Stimulated activated CD8-positive, alpha-beta memory T cell treated with anti-CD3 and anti-CD28 coated beads, Interleukin-4, amount 100 ng/mL, for 48 hours (primary cell): ENCODE results near the gene HLCS.

Source experiments
- DNase-seq: peaks from one replicate; pipeline ENCODE4 v3.0.0-alpha.2; 2020

Gene HLCS

GRCh38 chr21:36803816-36804439, 162.5 kb downstream of the HLCS start:
- no peak for DNase-seq

- no peak for DNase-seq
Measured at GRCh38 chr21:36803051-36803645, 163.3 kb downstream of the HLCS start.

- no peak for DNase-seq
Measured at GRCh38 chr21:36800734-36801133, 165.7 kb downstream of the HLCS start.

GRCh38 chr21:36799869-36800268, 166.6 kb downstream of the HLCS start:
- DNase-seq: no peak

GRCh38 chr21:36798491-36798890, 168.0 kb downstream of the HLCS start:
- no peak for DNase-seq

GRCh38 chr21:36796070-36796469, 170.4 kb downstream of the HLCS start:
- no peak for DNase-seq

- DNase-seq: no peak
Measured at GRCh38 chr21:36792505-36792967, 173.9 kb downstream of the HLCS start.

GRCh38 chr21:36791695-36792470, 174.6 kb downstream of the HLCS start:
- DNase-seq: no peak

- no peak for DNase-seq
Measured at GRCh38 chr21:36791180-36791579, 175.3 kb downstream of the HLCS start.

GRCh38 chr21:36790616-36791015, 175.9 kb downstream of the HLCS start:
- no peak for DNase-seq

GRCh38 chr21:36788120-36788638, 178.3 kb downstream of the HLCS start:
- no peak for DNase-seq

GRCh38 chr21:36786186-36786585, 180.3 kb downstream of the HLCS start:
- DNase-seq: no peak

GRCh38 chr21:36785615-36786014, 180.9 kb downstream of the HLCS start:
- no peak for DNase-seq

- DNase-seq: no peak
Measured at GRCh38 chr21:36784947-36785346, 181.5 kb downstream of the HLCS start.

- DNase-seq: no peak
Measured at GRCh38 chr21:36783612-36784374, 182.7 kb downstream of the HLCS start.

- DNase-seq: no peak
Measured at GRCh38 chr21:36780861-36781260, 185.6 kb downstream of the HLCS start.

- no peak for DNase-seq
Measured at GRCh38 chr21:36776981-36777617, 189.4 kb downstream of the HLCS start.

- DNase-seq: no peak
Measured at GRCh38 chr21:36773995-36774394, 192.5 kb downstream of the HLCS start.

GRCh38 chr21:36773117-36773516, 193.4 kb downstream of the HLCS start:
- no peak for DNase-seq

- DNase-seq: no peak
Measured at GRCh38 chr21:36769051-36769839, 197.2 kb downstream of the HLCS start.

GRCh38 chr21:36768496-36768895, 198.0 kb downstream of the HLCS start:
- no peak for DNase-seq

GRCh38 chr21:36767096-36767495, 199.4 kb downstream of the HLCS start:
- no peak for DNase-seq
